GM12891 (cell line): Measurements from ENCODE around the gene TANGO6.

Experiments
- POLR2A ChIP-seq: IDR thresholded peaks from 2 replicates; pipeline ENCODE4 v1.6.1; 2011; ENCODE audit warnings: low read depth, low read length, control low read depth
- POLR2AphosphoS5 ChIP-seq: IDR thresholded peaks from 2 replicates; pipeline ENCODE4 v1.6.1; 2011; ENCODE audit warnings: low read depth, low read length, control low read depth
- POU2F2 ChIP-seq: IDR thresholded peaks from 2 replicates; pipeline ENCODE4 v1.6.1; 2011; ENCODE audit warnings: low read depth, mild to moderate bottlenecking, control low read depth, low read length, moderate library complexity
- SPI1 ChIP-seq: IDR thresholded peaks from 2 replicates; pipeline ENCODE4 v1.6.1; 2011; ENCODE audit warnings: low read depth, low read length, control low read depth

DNA sequence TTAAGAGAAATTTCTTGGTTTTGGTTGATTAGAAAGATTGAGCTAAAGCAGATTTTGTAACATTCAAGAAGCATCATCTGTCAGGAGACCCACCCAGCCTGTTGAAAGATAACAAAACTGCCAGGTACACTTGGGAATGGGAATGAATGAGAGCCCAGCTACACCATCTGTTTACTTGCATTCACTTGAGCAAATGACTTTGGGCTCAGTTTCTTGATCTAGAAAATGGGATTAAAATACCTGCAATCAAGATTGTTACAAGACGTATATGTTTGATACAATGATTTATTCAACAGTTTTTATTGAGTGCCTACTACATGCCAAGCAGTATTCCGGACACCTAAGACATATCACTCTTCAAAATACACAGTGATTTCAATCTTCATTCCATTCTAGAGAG lies 185.8 kb downstream of the TANGO6 start:
- TF ChIP-seq POU2F2 (no peak), POLR2AphosphoS5 (no peak), POLR2A (no peak), SPI1 (no peak)
